Measurements from ENCODE around the gene PIEZO1. TPM values are rescaled to one million over a fixed set of nuclear protein-coding genes. Genes with fewer than 3 reads are reported as not detected.

PIEZO1 gene
- total and polyA plus RNA-seq, 2 donors (not counting 1 experiment from before 2014, with no cell fraction given) = 94.5 to 313 TPM

- no peak overlapping the region for H2AFZ ChIP-seq (ENCODE audit: low read length)
- H3K4me3 ChIP-seq (replicated peaks in 1 of 4; ENCODE audit: control extremely low read depth in 1 of 4, insufficient read depth in 1 of 4, low read depth in 3 of 4, low read length in 4 of 4) = no peak overlapping the region
- TF ChIP-seq CTCF (conservative IDR thresholded peaks at IDR 0.05 in 1 of 2, IDR thresholded peaks at IDR 0.05 in 1 of 2; ENCODE audit: low read depth in 1 of 2, low read length in 2 of 2) (no peak), EZH2 (IDR thresholded peaks at IDR 0.05; ENCODE audit: low read length, missing control alignments) (no peak)
- H3K27me3 ChIP-seq (ENCODE audit: control insufficient read depth, insufficient read depth, low read length) = no peaks in the 10 kb centered on the region
- H3K4me2 ChIP-seq (ENCODE audit: extremely low read depth, insufficient read depth, low read length) = no peak overlapping the region
- no peaks in the 10 kb centered on the region for H3K9me3 ChIP-seq (ENCODE audit: control insufficient read depth, insufficient read depth, low read depth, low read length)
- no peak for DNase-seq (ENCODE audit: low read depth in 2 of 2)
- peaks cover 14% of the 10 kb centered on the region for H3K79me2 ChIP-seq (ENCODE audit: control insufficient read depth, insufficient read depth, low read length)
- H4K20me1 ChIP-seq (ENCODE audit: control insufficient read depth, extremely low read depth, insufficient read depth, low read length) = no peaks in the 10 kb centered on the region
- H3K4me1 ChIP-seq (ENCODE audit: control insufficient read depth, extremely low read depth, insufficient read depth, low read length) = peaks cover 2% of the 10 kb centered on the region
- no peak overlapping the region for H3K9ac ChIP-seq (ENCODE audit: insufficient read depth, low read length)
- peaks cover 61% of the 10 kb centered on the region for H3K36me3 ChIP-seq (ENCODE audit: control insufficient read depth, insufficient read depth, low read length)
- H3K27ac ChIP-seq (ENCODE audit: insufficient read depth, low read length) = no peak overlapping the region
These were observed 46.6 kb downstream of the PIEZO1 start for GRCh38 chr16:88738151-88739084.

GRCh38 chr16:88737298-88738150, 47.5 kb downstream of the PIEZO1 start:
- DNase-seq (ENCODE audit: low read depth in 2 of 2) = peak; percentile 57 to 79

More at GRCh38 chr16:88737298-88738150, 47.5 kb downstream of the PIEZO1 start:
- TF ChIP-seq CTCF (conservative IDR thresholded peaks at IDR 0.05 in 1 of 2, IDR thresholded peaks at IDR 0.05 in 1 of 2; ENCODE audit: low read depth in 1 of 2, low read length in 2 of 2) (peak; percentile 79), EZH2 (IDR thresholded peaks at IDR 0.05; ENCODE audit: low read length, missing control alignments) (no peak)
- no peak overlapping the region for H3K4me2 ChIP-seq (ENCODE audit: extremely low read depth, insufficient read depth, low read length)
- H3K4me3 ChIP-seq (replicated peaks in 1 of 4; ENCODE audit: control extremely low read depth in 1 of 4, insufficient read depth in 1 of 4, low read depth in 3 of 4, low read length in 4 of 4) = no peak overlapping the region
- no peaks in the 10 kb centered on the region for H3K9me3 ChIP-seq (ENCODE audit: control insufficient read depth, insufficient read depth, low read depth, low read length)
- H3K79me2 ChIP-seq (ENCODE audit: control insufficient read depth, insufficient read depth, low read length) = peaks cover 6% of the 10 kb centered on the region
- H3K4me1 ChIP-seq (ENCODE audit: control insufficient read depth, extremely low read depth, insufficient read depth, low read length) = no peaks in the 10 kb centered on the region
- peaks cover 62% of the 10 kb centered on the region for H3K36me3 ChIP-seq (ENCODE audit: control insufficient read depth, insufficient read depth, low read length)
- no peak overlapping the region for H3K9ac ChIP-seq (ENCODE audit: insufficient read depth, low read length)
- no peaks in the 10 kb centered on the region for H4K20me1 ChIP-seq (ENCODE audit: control insufficient read depth, extremely low read depth, insufficient read depth, low read length)
- no peak overlapping the region for H2AFZ ChIP-seq (ENCODE audit: low read length)
- H3K27ac ChIP-seq (ENCODE audit: insufficient read depth, low read length) = no peak overlapping the region
- H3K27me3 ChIP-seq (ENCODE audit: control insufficient read depth, insufficient read depth, low read length) = no peaks in the 10 kb centered on the region

All from fibroblast of lung (primary cell).